Mucosa of stomach (tissue), 1 donor: ENCODE data around the gene INTS1.

ENCODE experiments used
- H3K27me3 ChIP-seq: one replicate; pipeline ENCODE4 v1.7.0; 2013; ENCODE audit warnings: mild to moderate bottlenecking, low read length; ENCODE audit not compliant: control insufficient read depth, insufficient read depth
- H3K36me3 ChIP-seq: one replicate; pipeline ENCODE4 v1.7.0; 2013; ENCODE audit warnings: low read length; ENCODE audit not compliant: control insufficient read depth, insufficient read depth
- H3K4me1 ChIP-seq: one replicate; pipeline ENCODE4 v1.7.0; 2013; ENCODE audit warnings: mild to moderate bottlenecking, low read length; ENCODE audit not compliant: control insufficient read depth, insufficient read depth
- H3K4me3 ChIP-seq: one replicate; pipeline ENCODE4 v1.7.0; 2013; ENCODE audit warnings: low read length
- H3K9ac ChIP-seq: one replicate; pipeline ENCODE4 v1.7.0; 2013; ENCODE audit warnings: mild to moderate bottlenecking, low read length, moderate library complexity
- H3K9me3 ChIP-seq: one replicate; pipeline ENCODE4 v1.7.0; 2013; ENCODE audit warnings: mild to moderate bottlenecking, low read length, moderate library complexity; ENCODE audit not compliant: control insufficient read depth
- donor health status: Pancreatic carcinoma.

INTS1 gene

DNA sequence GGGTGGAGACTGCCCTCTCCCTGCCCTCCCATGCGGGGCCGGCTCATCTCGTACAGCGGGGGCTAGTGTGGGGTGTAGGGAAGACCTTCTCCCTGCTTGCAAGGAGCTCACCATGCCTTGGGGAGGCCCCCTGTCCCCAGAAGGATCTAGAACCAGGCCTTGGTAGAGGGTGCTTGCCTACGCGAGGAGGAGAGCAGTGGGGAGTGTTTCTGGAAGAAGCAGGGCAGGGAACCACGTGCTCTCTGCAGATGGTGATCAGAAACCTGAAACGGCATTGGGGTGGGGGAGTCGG lies 29.0 kb upstream of the INTS1 start:
- H3K4me1 ChIP-seq: peaks cover 54% of the 10 kb centered on the region

DNA sequence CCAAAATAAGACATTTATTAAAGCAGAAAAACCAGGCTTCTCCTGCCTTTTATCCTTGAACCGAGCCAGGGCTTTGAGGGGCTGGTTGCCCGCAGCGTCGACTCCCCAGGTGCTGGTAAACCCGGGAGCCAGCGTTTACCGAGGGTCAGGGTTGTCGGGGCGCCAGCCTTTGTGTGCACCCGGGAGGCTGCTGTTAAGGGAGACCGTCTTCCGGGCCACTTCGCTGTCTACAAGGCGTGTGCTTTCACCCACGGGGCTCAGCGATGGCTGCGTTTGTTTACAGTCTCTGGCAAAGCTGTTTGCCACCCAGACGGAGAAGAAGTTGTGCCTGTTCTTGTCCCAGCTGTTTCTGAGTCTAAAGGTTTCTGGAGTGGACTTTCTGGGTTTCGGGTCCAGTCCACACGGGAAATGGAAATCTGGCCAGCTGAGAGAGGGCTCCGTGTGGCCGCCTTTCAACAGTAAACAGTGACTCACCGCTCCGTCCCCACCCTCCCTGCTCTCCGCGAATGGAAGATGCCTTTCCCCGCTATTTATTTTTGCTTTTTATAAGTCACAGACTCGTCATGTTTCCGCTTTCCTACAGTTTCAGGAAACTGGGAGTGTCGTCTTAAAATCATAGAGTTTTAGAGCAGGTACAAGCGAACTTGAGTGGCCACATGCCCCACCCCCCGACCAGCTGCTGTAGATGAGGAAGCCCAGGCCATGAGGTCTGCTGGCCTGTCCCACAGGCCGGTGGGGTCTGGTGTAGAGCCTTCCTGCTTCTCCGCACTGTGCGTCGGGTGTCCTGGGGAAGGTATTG lies 28.5 kb upstream of the INTS1 start:
- H3K36me3 ChIP-seq: no peaks in the 10 kb centered on the region
- no peaks in the 10 kb centered on the region for H3K9me3 ChIP-seq
- peak overlapping the region; percentile 72 for H3K9ac ChIP-seq
- H3K4me3 ChIP-seq: peak overlapping the region; percentile 54
- peaks cover 50% of the 10 kb centered on the region for H3K4me1 ChIP-seq
- no peaks in the 10 kb centered on the region for H3K27me3 ChIP-seq

More for the DNA sequence above, 29.0 kb upstream of the INTS1 start:
- H3K9me3 ChIP-seq: no peaks in the 10 kb centered on the region
- H3K36me3 ChIP-seq: no peaks in the 10 kb centered on the region
- no peaks in the 10 kb centered on the region for H3K27me3 ChIP-seq
- H3K4me3 ChIP-seq: peak overlapping the region; percentile 54
- H3K9ac ChIP-seq: peak overlapping the region; percentile 72

DNA sequence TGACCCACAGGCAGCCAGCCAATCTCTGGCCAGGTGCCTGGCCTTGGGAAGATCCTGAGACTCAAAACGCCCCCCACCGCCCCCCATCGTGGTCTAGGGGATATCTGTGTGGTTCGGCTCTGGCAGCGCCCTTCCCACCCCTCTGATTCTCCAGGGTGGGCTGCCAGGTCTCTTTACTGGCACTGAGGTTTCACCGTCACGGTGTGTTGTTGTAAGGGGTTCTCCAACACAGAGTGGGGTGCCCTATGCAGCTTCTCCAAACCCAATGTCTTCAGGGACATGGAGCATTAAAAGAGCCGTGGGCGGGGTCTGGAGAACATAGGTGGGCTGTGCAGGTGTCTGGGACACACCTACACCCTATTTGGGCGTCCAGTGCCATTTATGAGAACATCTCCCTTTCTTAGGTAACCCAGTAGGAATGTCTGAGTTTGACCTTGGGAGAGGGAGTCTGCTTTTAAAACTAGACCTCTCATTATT lies 27.8 kb upstream of the INTS1 start:
- H3K27me3 ChIP-seq: peaks cover under 1% of the 10 kb centered on the region
- peaks cover 44% of the 10 kb centered on the region for H3K4me1 ChIP-seq
- no peaks in the 10 kb centered on the region for H3K9me3 ChIP-seq
- no peaks in the 10 kb centered on the region for H3K36me3 ChIP-seq
- H3K9ac ChIP-seq: peak overlapping the region; percentile 72
- H3K4me3 ChIP-seq: peak overlapping the region; percentile 54

DNA sequence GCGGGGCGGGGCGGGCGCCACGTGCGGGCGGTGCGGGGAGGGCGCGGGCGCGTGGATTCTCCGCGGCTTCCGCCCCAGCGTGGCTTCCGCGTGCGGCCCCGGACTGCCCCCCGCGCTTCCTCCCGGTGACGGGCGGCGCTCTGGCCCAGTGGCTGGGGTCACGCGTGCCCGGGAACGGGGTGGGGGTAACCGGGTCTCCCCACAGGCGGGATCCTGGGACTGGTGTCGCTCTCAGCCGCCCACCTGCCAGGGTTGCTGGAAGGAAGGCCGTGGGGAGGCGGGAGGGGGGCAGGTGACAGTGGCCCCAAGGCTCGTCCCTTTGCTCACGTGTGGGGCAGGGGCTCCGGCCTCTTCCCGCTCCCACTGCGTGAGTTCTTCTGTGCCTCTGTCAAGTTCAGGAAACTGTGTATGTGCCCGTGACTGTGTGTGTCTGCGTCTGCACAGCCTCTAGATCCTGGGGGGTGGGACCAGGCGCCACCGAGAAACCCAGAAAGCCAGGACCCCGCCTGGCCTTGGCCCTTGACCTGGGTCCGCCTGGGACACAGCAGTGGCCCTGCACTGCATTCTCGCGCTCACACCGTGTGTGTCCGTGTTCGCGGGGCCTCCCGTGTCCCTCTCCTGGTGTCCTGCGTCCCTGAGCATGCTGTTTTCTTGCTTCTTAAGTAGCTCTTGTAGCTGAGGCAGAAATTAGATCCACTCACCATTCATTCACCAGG lies 27.2 kb upstream of the INTS1 start:
- H3K27me3 ChIP-seq: peaks cover 6% of the 10 kb centered on the region
- no peaks in the 10 kb centered on the region for H3K9me3 ChIP-seq
- H3K36me3 ChIP-seq: no peaks in the 10 kb centered on the region
- peaks cover 38% of the 10 kb centered on the region for H3K4me1 ChIP-seq
- H3K4me3 ChIP-seq: peak overlapping the region; percentile 54
- peak overlapping the region; percentile 72 for H3K9ac ChIP-seq

DNA sequence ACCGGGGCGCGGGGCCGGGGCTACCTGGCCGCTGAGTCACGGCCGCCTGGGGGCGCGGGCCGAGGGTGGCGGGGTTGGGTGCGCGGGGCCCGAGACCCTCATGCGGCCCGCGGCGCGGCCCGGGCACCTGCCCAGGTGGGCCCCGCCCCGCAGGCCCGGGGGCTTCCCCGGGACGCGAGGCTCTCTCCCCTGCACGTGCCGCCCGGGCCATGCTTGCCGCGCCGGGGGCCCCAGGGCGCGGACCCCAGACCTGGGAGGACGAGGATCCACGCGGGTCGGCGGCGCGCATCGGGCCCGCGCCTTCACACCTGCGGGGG lies 26.7 kb upstream of the INTS1 start:
- H3K9me3 ChIP-seq: no peaks in the 10 kb centered on the region
- peaks cover 6% of the 10 kb centered on the region for H3K27me3 ChIP-seq
- peak overlapping the region; percentile 72 for H3K9ac ChIP-seq
- H3K4me1 ChIP-seq: peaks cover 35% of the 10 kb centered on the region
- H3K36me3 ChIP-seq: no peaks in the 10 kb centered on the region
- H3K4me3 ChIP-seq: no peak overlapping the region

DNA sequence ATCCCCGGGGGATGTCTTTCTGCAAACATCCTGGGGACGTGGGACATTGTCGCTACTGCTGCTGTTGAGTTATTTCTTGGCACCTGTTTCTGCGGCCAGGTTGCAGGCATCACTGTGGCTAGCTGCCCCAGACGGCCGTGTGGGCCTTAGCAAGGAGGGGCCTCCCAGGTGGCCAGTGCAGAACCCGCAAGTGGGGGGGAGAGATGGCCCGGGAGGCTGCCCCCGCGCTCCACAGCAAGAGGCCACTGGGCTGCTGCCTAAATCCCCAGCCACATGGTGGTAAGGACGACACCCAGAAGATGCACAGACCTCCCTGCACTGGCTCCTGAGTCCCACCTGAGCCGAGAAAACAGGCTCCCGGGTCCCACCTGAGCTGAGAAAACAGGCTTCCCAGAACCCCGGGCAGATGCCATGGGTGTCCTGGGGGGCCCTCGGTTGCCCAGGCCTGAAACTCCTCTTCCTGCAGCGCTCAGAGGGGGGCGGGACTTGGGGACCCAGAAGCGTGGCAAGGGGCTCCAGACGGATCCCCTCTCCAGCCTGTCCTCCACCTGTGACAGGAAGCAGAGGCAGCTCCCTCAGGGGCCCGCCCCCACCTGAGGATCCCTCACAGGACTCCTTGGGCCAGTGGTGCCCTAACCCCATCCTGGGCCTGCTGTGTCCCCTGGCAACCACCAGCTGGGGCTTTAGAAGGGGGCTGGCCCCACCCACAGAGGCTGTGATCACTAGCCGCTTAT lies 25.4 kb upstream of the INTS1 start:
- Histone ChIP-seq H3K4me1 (peaks cover 29% of the 10 kb centered on the region), H3K4me3 (no peak overlapping the region), H3K27me3 (peaks cover 6% of the 10 kb centered on the region), H3K9me3 (no peaks in the 10 kb centered on the region), H3K9ac (no peak overlapping the region), H3K36me3 (no peaks in the 10 kb centered on the region)

DNA sequence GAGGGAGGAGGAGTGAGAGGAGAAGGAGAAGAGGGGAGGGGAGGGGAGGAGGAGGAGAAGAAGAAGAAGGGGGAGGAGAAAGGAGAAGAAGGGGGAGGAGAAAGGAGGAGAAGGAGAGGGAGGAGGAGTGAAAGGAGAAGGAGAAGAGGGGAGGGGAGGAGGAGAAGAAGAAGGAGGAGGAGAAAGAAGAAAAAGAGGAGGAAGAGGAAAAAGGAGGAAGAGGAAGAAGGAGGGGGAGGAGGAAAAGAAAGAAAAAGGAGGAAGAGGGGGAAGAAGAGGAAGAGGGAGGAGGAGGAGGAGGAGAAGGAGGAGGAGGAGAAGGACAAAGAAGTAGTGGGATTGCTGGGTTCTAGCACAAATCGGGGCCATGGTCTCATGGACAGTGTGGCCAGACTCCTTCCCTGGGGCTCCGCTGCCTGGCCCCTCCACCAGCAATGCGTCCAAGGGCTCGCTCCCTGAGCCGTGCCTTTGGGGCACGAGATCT lies 22.1 kb upstream of the INTS1 start:
- Histone ChIP-seq H3K4me3 (no peak overlapping the region), H3K27me3 (peaks cover 16% of the 10 kb centered on the region), H3K9me3 (no peaks in the 10 kb centered on the region), H3K4me1 (no peaks in the 10 kb centered on the region), H3K36me3 (no peaks in the 10 kb centered on the region), H3K9ac (no peak overlapping the region)

DNA sequence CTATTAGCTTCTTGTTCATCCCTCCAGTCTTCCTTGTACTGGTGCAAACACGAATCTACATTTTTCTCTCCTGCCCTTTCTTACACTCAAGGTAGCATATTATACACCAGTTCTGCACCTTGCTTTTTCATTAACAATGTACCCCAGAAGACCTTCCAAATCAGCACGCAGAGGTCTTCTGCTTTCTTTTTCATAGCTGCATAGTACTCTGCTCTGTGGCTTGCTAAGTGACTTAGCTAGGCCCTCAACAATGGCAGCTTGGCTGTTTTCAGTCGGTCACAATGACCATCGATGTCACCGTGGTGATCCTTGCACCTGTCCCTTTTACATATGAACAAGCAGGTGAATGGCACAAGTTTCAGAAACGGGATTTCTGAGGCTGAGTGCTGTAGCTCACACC lies 21.2 kb upstream of the INTS1 start:
- H3K9me3 ChIP-seq: no peaks in the 10 kb centered on the region
- peaks cover 16% of the 10 kb centered on the region for H3K27me3 ChIP-seq
- H3K9ac ChIP-seq: no peak overlapping the region
- no peaks in the 10 kb centered on the region for H3K36me3 ChIP-seq
- no peak overlapping the region for H3K4me3 ChIP-seq
- H3K4me1 ChIP-seq: no peaks in the 10 kb centered on the region

DNA sequence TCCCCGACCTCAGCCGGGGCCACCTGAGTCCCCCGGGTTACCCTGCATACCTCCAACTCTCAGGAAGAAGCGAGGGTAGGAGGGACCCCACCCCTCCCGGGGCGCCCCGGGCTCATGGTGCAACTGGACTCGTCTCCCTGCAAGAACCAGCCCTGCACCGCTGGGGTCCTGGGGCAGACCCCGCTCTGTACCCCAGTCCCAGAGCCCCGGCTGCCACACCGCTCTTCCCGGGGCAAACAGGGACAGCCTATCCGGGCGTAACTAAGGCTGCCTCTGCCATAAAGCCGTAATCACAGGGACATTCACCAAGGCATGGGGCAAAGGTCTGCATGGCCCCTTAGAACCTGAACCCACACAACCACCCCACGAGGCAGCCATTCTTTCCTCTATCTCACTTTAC lies 19.7 kb upstream of the INTS1 start:
- Histone ChIP-seq H3K36me3 (no peaks in the 10 kb centered on the region), H3K4me3 (no peak overlapping the region), H3K4me1 (no peaks in the 10 kb centered on the region), H3K27me3 (peaks cover 16% of the 10 kb centered on the region), H3K9me3 (no peaks in the 10 kb centered on the region), H3K9ac (no peak overlapping the region)

DNA sequence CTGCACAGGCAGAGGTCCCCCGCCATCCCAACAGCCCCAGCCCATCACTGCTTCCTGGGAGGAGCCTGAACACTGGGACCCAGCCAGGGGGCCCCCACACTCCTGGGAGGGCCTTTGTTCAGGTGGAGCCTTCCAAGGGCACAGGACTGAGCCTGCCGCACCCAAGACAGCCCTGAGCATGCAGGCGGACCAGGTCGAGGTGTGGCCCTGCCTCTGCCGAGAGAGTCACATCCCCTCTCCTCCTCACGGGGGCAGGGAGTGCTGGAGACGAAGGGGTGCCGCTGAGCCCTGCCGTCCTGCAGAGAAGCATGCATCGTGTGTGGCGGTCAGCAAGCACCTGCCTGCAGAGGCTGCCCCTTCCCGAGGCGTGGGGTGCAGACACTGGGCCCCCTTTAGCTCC lies 19.0 kb upstream of the INTS1 start:
- peaks cover 16% of the 10 kb centered on the region for H3K27me3 ChIP-seq
- no peak overlapping the region for H3K9ac ChIP-seq
- no peaks in the 10 kb centered on the region for H3K36me3 ChIP-seq
- no peak overlapping the region for H3K4me3 ChIP-seq
- H3K9me3 ChIP-seq: no peaks in the 10 kb centered on the region
- no peaks in the 10 kb centered on the region for H3K4me1 ChIP-seq

DNA sequence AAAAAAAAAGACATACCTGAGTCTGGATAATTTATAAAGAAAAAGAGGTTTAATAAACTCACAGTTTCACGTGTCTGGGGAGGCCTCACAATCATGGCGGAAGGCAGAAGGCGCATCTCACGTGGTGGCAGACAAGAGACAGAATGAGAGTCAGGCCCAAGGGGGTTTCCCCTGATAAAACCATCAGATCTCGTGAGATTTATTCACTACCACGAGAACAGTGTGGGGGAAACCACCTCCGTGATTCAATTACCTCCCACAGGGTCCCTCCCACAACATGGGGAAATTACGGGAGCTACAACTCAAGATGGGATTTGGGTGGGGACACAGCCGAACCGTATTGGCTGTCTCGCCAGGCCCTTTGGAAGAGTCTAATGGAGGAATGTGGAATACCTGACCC lies 17.3 kb upstream of the INTS1 start:
- Histone ChIP-seq H3K4me3 (no peak overlapping the region), H3K9ac (no peak overlapping the region), H3K9me3 (no peaks in the 10 kb centered on the region), H3K36me3 (no peaks in the 10 kb centered on the region), H3K4me1 (no peaks in the 10 kb centered on the region), H3K27me3 (peaks cover 10% of the 10 kb centered on the region)
